OCI-LY1 (cell line): Measurements from ENCODE around the gene RPH3AL.

ENCODE experiments used
- EZH2 ChIP-seq: fragments of 200-600 bp; sonication (generic), shearing (Covaris generic); IDR thresholded peaks from 2 replicates; pipeline ENCODE4 v1.8.0; 2017; ENCODE audit warnings: borderline replicate concordance, mixed run types, mild to moderate bottlenecking, antibody characterized with exemption, low read length, moderate library complexity, mixed read lengths
- TF ChIP-seq, protein P1 (sequence below): fragments of 200-600 bp; sonication (generic), shearing (Covaris generic); IDR thresholded peaks from 2 replicates; pipeline ENCODE4 v1.5.1; 2017; ENCODE audit warnings: mild to moderate bottlenecking, antibody characterized with exemption, low read length, moderate library complexity, mixed read lengths

DNA sequence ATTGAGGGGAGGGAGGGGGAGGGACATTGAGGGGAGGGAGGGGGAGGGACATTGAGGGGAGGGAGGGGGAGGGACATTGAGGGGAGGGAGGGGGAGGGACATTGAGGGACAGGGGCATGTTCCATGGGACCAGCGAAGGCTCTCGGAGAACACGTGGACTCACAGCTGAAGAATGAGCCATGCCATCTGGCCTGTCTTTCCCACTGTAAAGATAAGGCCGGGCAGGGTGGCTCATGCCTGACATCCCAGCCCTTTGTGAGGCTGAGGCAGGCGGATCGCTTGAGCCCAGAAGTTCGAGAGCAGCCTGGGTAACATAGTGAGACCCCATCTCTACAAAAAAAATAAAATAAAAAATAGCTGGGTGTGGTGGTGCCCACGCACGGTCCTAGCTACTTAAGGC, 32.5 kb downstream of the RPH3AL start:
- TF ChIP-seq EZH2, result no peak
- TF ChIP-seq, protein P1, sequence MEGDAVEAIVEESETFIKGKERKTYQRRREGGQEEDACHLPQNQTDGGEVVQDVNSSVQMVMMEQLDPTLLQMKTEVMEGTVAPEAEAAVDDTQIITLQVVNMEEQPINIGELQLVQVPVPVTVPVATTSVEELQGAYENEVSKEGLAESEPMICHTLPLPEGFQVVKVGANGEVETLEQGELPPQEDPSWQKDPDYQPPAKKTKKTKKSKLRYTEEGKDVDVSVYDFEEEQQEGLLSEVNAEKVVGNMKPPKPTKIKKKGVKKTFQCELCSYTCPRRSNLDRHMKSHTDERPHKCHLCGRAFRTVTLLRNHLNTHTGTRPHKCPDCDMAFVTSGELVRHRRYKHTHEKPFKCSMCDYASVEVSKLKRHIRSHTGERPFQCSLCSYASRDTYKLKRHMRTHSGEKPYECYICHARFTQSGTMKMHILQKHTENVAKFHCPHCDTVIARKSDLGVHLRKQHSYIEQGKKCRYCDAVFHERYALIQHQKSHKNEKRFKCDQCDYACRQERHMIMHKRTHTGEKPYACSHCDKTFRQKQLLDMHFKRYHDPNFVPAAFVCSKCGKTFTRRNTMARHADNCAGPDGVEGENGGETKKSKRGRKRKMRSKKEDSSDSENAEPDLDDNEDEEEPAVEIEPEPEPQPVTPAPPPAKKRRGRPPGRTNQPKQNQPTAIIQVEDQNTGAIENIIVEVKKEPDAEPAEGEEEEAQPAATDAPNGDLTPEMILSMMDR, result no peak
